SW 1271 (cell line): ENCODE measurements around the gene MKRN2.
"Not testable (repeated sequence)": the region's sequence is repeated elsewhere in the genome, so short reads cannot be mapped to it uniquely, and the experiment has no call there.

ENCODE experiments used
- DNase-seq, 2 experiments: peaks; one replicate each; lab custom pipeline; 2025; lab: John Stamatoyannopoulos, UW

The MKRN2 gene

GRCh38 chr3:12556690-12557472 is at the start of gene MKRN2:
TSS of gene MKRN2 (plus strand) at chr3:12557087. CDS start at chr3:12557151, 64 bp downstream.
- DNase-seq: peak; percentile 77 to 84

GRCh38 chr3:12507591-12508281 is 49.2 kb upstream of the MKRN2 start:
- DNase-seq: no peak

- peak in 1 of 2 experiments; percentile 32 for DNase-seq
Observed at GRCh38 chr3:12508291-12508700, 48.6 kb upstream of the MKRN2 start.

GRCh38 chr3:12509466-12509865 is 47.4 kb upstream of the MKRN2 start:
- DNase-seq: no peak

GRCh38 chr3:12512534-12513118 is 44.3 kb upstream of the MKRN2 start:
- no peak for DNase-seq

GRCh38 chr3:12513694-12514446 is 43.0 kb upstream of the MKRN2 start:
- DNase-seq: no peak

- DNase-seq: no peak
Observed at GRCh38 chr3:12515631-12516030, 41.3 kb upstream of the MKRN2 start.

- no peak for DNase-seq
Observed at GRCh38 chr3:12516873-12517272, 40.0 kb upstream of the MKRN2 start.

GRCh38 chr3:12518261-12519028 is 38.4 kb upstream of the MKRN2 start:
- DNase-seq: no peak

GRCh38 chr3:12521010-12521409 is 35.9 kb upstream of the MKRN2 start:
- no peak for DNase-seq

GRCh38 chr3:12522721-12523120 is 34.2 kb upstream of the MKRN2 start:
- no peak for DNase-seq

- DNase-seq: no peak
Observed at GRCh38 chr3:12527757-12528143, 29.1 kb upstream of the MKRN2 start.

GRCh38 chr3:12532182-12532581 is 24.7 kb upstream of the MKRN2 start:
- DNase-seq: no peak

GRCh38 chr3:12536423-12536822 is 20.5 kb upstream of the MKRN2 start:
- no peak for DNase-seq

- no peak for DNase-seq
Observed at GRCh38 chr3:12541625-12542024, 15.3 kb upstream of the MKRN2 start.

- DNase-seq: not testable (repeated sequence)
Observed at GRCh38 chr3:12543497-12543896, 13.4 kb upstream of the MKRN2 start.

GRCh38 chr3:12544652-12545472 is 12.0 kb upstream of the MKRN2 start:
- DNase-seq: no peak

GRCh38 chr3:12545473-12545791 is 11.5 kb upstream of the MKRN2 start, which contains the start of gene MKRN2OS:
TSS of gene MKRN2OS (minus strand) at chr3:12545499. CDS start at chr3:12545464, 35 bp downstream.
- no peak for DNase-seq

- no peak for DNase-seq
Observed at GRCh38 chr3:12549971-12550760, 6.7 kb upstream of the MKRN2 start.

- DNase-seq: no peak
Observed at GRCh38 chr3:12553921-12554391, 2.9 kb upstream of the MKRN2 start.
